Natural killer cell treated with Interleukin-12 subunit alpha and Interleukin-12 subunit beta and Interleukin-15 and Interleukin-18, amount 100 ng/mL, for 72 hours (primary cell): ENCODE results near the gene GBA3. TPM values are rescaled to one million over a fixed set of nuclear protein-coding genes. Genes with fewer than 3 reads are reported as not detected.

Source experiments
- ATAC-seq, 2 donors: fragments of 150-1000 bp; cut with Tn5 transposase in 1 of 2; sonication (Bioruptor Pico), chemical (Tn5 transposase) in 1 of 2; 2 replicates each; pipeline ENCODE4 v1.10.0; 2021
- DNase-seq: peaks from one replicate; pipeline ENCODE4 v3.0.0; 2022; ENCODE audit warnings: low spot score
- H3K27ac Mint-ChIP-seq, 2 donors: 1 replicate in 1 of 2; 2 replicates in 1 of 2; pipeline ENCODE4 v1.8.0; 2022; ENCODE audit warnings: mixed read lengths in 2 of 2, mild to moderate bottlenecking in 1 of 2, moderate library complexity in 1 of 2
- H3K27me3 Mint-ChIP-seq, 2 donors: 1 replicate in 1 of 2; 2 replicates in 1 of 2; pipeline ENCODE4 v1.8.0; 2022; ENCODE audit warnings: mixed read lengths in 2 of 2
- H3K36me3 Mint-ChIP-seq: one replicate; pipeline ENCODE4 v1.8.0; 2022; ENCODE audit warnings: mixed read lengths
- H3K4me1 Mint-ChIP-seq, 2 donors: 1 replicate in 1 of 2; 2 replicates in 1 of 2; pipeline ENCODE4 v1.8.0; 2022; ENCODE audit warnings: low read depth in 2 of 2, mixed read lengths in 2 of 2, mild to moderate bottlenecking in 1 of 2
- H3K4me3 Mint-ChIP-seq: one replicate; pipeline ENCODE4 v1.8.0; 2022; ENCODE audit warnings: mixed read lengths
- H3K9me3 Mint-ChIP-seq: 2 replicates; pipeline ENCODE4 v1.8.0; 2022; ENCODE audit warnings: mixed read lengths
- total RNA-seq, 2 donors: library from RNA; stranded (reverse); gene quantifications; one replicate each; pipeline ENCODE4 v1.2.3, GENCODE V29; 2022

GBA3 gene
- total RNA-seq, 2 donors from 2014 or later, result 0.29 TPM; not detected in 1

DNA sequence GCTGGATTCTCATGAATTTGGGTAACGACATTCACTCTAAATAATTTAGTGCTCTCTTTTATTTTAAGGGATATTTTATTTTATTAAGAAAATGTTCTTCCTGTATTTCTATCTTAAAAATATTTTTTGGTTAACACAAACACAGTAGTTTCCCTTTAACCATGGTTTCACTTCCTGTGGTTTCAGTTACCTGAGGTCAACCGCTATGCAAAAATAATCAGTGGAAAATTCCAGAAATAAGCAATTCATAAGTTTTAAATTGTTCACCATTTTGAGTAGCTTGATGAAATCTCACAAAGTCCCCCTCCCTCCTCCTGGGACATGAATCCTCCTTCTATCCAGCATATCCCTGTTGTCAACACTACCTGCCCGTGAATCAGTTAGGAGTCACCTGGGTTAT lies 71.4 kb downstream of the GBA3 start:
- Mint-ChIP-seq H3K4me3 (no peak overlapping the region), H3K36me3 (no peaks in the 10 kb centered on the region), H3K9me3 (no peaks in the 10 kb centered on the region), H3K27me3 (no peaks in the 10 kb centered on the region), H3K27ac (peak overlapping the region; percentile 4 to 24), H3K4me1 (peaks cover 0 to 20% of the 10 kb centered on the region in 2 donors)
- ATAC-seq, result no peak
- no peak for DNase-seq

DNA sequence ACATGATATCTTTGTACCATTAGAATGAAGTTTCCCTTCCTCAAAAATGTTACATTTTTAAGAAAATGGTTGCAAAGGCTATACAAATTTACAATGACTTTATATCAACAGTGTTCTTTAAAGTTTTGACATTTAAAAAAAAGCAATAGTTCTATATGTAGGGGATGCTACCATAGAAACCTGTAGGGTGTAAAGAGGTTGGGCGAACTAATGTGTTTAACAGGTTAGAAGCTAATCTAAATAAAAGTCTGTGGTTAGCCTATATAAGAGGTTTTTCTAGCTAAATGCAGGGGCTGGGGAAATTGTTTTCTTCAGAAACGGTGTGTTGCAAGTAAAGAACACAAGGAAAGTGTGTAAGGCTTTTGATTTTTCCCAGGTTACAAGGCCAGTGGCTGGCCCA lies 73.3 kb downstream of the GBA3 start:
- H3K27me3 Mint-ChIP-seq, result no peaks in the 10 kb centered on the region
- H3K9me3 Mint-ChIP-seq, result no peaks in the 10 kb centered on the region
- no peak overlapping the region for H3K27ac Mint-ChIP-seq
- DNase-seq (no peak), ATAC-seq (no peak)
- no peak overlapping the region for H3K4me3 Mint-ChIP-seq
- peaks cover 0 to 20% of the 10 kb centered on the region in 2 donors for H3K4me1 Mint-ChIP-seq
- H3K36me3 Mint-ChIP-seq, result no peaks in the 10 kb centered on the region

DNA sequence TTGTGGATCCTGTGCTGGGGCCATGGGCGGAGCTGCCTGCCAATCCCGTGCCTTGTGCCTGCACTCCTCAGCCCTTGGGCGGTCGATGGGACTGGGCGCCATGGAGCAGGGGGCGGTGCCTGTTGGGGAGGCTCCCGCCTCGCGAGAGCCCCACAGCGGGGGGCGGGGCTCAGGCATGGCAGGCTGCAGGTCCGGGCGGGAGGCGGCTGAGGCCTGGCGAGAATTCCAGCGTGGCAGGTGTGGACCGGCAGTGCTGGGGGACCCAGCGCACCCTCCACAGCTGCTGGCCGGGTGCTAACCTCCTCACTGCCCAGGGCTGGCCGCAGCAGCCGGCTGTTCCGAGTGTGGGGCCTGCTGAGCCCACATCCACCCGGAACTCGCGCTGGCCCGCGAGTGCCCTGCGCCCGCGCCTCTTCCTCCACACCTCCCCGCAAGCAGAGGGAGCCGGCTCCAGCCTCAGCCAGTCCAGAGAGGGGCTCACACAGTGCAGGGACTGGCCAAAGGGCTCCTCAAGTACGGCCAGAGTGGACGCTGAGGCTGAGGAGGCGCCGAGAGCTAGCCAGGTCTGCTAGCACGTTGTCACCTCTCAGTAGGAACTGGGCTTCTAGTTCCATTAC lies 85.9 kb downstream of the GBA3 start:
- no peak for ATAC-seq
- no peak overlapping the region for H3K27ac Mint-ChIP-seq
- H3K4me1 Mint-ChIP-seq, result no peaks in the 10 kb centered on the region

DNA sequence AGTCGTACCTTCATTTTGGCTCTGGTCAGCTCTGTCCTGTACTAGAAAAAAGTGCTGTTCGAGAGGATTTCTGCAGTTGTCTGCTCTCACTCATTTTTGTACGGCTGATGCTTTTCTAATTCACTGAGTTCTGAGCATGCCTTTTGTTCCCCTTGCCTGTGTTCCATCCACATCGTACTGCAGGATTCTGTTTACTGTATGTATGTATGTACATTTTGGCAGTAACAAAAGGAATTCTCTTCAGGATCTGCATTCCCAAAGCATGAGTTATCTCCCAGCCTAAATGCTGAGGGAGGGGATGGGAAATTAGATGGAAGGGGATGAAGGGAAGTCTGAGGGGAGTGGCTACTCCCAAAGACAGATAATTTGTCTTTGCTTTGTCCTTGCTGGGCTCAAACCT lies 87.6 kb downstream of the GBA3 start:
- no peak for ATAC-seq
- H3K36me3 Mint-ChIP-seq, result no peaks in the 10 kb centered on the region
- H3K4me1 Mint-ChIP-seq, result no peaks in the 10 kb centered on the region

More for the DNA sequence above, 85.9 kb downstream of the GBA3 start:
- no peaks in the 10 kb centered on the region for H3K27me3 Mint-ChIP-seq
- H3K4me3 Mint-ChIP-seq, result no peak overlapping the region
- peaks cover 16% of the 10 kb centered on the region for H3K9me3 Mint-ChIP-seq
- DNase-seq, result no peak
- no peaks in the 10 kb centered on the region for H3K36me3 Mint-ChIP-seq

DNA sequence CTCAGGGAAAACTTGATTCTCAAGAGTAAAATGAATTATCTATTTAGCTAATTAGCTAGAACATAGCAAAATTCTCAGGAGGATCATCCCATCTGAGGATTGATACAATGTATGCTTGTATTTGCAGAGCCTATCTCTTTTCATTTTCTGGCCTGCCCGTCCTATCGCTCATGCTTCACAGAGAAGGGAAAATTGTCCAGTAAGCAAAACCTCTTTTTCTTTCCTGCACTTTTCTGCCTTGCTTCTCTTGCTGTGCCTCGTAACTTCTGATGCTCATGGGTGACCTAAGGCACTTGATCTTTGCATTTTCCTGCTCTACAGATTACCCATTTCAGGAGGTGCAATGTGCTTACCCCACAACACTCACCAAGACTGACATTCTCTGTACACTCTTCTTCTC lies 88.1 kb downstream of the GBA3 start:
- no peak for ATAC-seq
- no peaks in the 10 kb centered on the region for H3K27me3 Mint-ChIP-seq
- no peaks in the 10 kb centered on the region for H3K36me3 Mint-ChIP-seq
- H3K4me1 Mint-ChIP-seq, result no peaks in the 10 kb centered on the region
- H3K27ac Mint-ChIP-seq, result no peak overlapping the region
- no peak overlapping the region for H3K4me3 Mint-ChIP-seq
- H3K9me3 Mint-ChIP-seq, result peaks cover 7% of the 10 kb centered on the region
- no peak for DNase-seq

More for the DNA sequence above, 87.6 kb downstream of the GBA3 start:
- Mint-ChIP-seq H3K27ac (no peak overlapping the region), H3K9me3 (peaks cover 12% of the 10 kb centered on the region), H3K4me3 (no peak overlapping the region), H3K27me3 (no peaks in the 10 kb centered on the region)
- no peak for DNase-seq

DNA sequence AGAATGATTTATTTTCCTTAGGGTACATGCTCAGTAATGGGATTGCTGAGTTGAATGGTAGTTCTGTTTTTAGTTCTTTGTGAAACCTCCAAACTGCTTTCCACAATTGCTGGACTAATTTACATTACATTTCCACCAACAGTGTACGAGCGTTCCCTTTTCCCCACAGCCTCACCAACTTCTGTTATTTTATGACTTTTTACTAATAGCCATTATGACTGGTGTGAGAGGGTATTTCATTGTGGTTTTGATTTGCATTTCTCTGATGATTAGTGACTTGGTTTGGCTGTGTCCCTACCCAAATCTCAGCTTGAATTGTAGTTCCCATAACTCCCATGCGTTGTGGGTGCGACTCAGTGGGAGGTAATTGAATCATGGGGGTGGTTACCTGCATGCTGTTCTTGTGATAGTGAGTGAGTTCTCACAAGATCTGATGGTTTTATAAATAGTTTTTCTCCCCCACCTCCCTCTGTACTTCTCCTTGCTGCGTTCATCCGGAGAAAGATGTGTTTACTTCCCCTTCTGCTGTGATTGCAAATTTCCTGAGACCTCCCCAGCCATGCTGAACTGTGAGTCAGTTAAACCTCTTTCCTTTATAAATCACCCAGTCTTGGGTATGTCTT lies 95.1 kb downstream of the GBA3 start:
- Mint-ChIP-seq H3K4me1 (no peaks in the 10 kb centered on the region), H3K9me3 (peaks cover 8% of the 10 kb centered on the region), H3K4me3 (no peak overlapping the region), H3K27me3 (no peaks in the 10 kb centered on the region), H3K36me3 (no peaks in the 10 kb centered on the region), H3K27ac (no peak overlapping the region)
- ATAC-seq (peak in 1 of 2 donors; percentile 28), DNase-seq (no peak)

DNA sequence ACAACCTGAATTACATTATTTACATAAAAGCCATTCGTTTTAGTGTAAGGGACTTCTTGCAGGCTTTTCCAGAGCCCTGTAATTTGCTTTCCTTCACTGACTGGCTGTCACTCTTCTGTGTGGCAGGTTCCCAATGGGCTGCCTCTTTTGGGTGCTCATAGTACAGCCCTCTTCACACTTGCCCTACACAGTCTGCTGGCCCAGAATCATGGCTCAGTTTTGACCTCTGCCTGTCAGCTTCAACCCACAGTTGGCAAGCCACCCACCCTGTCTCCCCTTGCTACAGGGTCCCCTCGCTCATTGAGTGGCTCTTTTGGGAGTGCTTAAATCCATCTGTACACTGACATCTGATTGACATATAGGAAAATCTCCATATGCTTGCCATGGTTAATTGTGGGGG lies 97.9 kb downstream of the GBA3 start:
- no peaks in the 10 kb centered on the region for H3K4me1 Mint-ChIP-seq
- H3K27me3 Mint-ChIP-seq, result no peaks in the 10 kb centered on the region
- no peaks in the 10 kb centered on the region for H3K36me3 Mint-ChIP-seq
- no peak for ATAC-seq
- no peak overlapping the region for H3K27ac Mint-ChIP-seq
- no peak for DNase-seq
- H3K4me3 Mint-ChIP-seq, result no peak overlapping the region
- peaks cover 8% of the 10 kb centered on the region for H3K9me3 Mint-ChIP-seq

DNA sequence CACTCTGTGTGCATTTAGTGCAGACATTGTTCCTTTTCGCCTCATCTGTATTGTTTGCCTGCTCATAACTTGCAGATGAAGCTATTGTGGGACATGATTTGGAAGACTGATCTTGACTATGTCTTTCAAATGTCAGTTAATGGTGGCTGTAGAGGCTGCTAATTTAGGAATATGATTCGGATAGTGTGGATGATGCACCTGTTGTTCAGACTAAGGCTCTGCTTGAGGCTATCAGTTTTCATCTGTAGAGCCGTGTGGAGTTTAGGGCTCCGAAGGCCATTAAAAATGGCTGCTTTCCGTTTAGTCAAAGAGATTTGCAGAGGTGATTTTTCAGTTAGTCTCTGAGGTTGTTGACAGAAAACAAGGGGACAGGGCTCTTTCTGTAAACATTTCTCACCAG lies 102.0 kb downstream of the GBA3 start:
- Mint-ChIP-seq H3K9me3 (peaks cover 5% of the 10 kb centered on the region), H3K27ac (no peak overlapping the region), H3K4me3 (no peak overlapping the region), H3K36me3 (no peaks in the 10 kb centered on the region), H3K4me1 (no peaks in the 10 kb centered on the region), H3K27me3 (no peaks in the 10 kb centered on the region)
- DNase-seq (no peak), ATAC-seq (no peak)

DNA sequence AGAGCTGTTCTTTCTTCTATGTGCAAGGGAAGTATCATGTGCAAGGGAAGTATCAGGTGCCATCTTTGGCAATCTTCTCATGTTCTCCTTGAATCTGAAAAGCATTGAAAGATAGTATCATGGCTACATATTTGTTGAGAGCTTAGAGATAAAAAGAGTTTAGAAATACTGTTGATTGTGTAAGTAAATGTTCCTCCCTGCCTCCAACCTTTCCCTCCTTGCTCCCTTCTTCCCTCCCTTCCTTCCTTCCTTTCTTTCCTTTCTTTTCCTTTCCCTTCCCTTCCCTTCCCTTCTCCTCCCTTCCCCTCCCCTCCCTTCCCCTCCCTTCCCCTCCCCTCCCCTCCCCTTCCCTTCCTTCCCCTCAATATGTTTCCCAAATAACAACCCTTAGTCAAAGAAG lies 108.7 kb downstream of the GBA3 start:
- ATAC-seq, result no peak
- no peaks in the 10 kb centered on the region for H3K4me1 Mint-ChIP-seq
- H3K27ac Mint-ChIP-seq, result no peak overlapping the region
- H3K36me3 Mint-ChIP-seq, result no peaks in the 10 kb centered on the region
- no peak for DNase-seq
- no peak overlapping the region for H3K4me3 Mint-ChIP-seq
- peaks cover 6% of the 10 kb centered on the region for H3K9me3 Mint-ChIP-seq
- H3K27me3 Mint-ChIP-seq, result no peaks in the 10 kb centered on the region

DNA sequence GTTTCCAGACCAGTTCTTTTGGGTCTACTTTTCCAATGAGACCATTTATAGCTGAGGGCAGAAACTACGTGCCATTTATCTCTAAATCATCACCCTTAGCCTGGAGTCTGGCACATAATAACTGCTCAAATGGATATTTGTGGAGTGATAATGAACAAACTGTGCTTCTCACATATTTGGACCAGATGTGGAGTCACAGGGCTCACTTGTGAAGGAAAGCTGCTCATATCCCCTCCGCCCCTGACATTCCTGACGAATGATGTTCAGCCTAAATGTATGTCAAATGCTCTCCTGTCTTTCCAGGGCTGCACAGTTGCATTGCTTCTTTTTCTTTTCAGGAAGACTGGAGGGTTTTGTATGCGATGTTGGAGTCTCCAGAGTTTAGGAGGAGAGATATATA lies 110.1 kb downstream of the GBA3 start:
- Mint-ChIP-seq H3K27me3 (no peaks in the 10 kb centered on the region), H3K27ac (no peak overlapping the region), H3K4me1 (no peaks in the 10 kb centered on the region), H3K4me3 (no peak overlapping the region), H3K9me3 (peaks cover 11% of the 10 kb centered on the region), H3K36me3 (no peaks in the 10 kb centered on the region)
- no peak for ATAC-seq
- DNase-seq, result no peak

DNA sequence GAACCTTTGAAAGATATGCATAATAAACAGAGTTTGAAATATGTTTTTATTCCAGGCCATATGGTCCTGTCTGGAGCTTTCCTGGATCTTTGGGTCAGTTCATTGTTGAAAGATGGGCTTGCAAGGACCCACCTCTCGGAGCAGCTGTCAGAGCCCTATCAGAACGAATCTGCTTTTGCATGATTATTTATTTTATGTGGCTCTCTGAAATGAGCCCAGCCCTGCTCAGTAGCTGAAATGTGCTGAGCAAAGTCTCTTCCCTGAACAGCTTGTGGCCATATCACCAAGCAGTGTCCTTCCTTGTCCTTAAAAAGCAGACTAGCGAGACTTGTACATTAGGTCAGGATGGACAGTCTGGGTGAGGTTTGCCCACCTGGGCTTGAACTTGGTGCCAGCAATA lies 110.8 kb downstream of the GBA3 start:
- Mint-ChIP-seq H3K4me1 (no peaks in the 10 kb centered on the region), H3K4me3 (no peak overlapping the region), H3K9me3 (peaks cover 14% of the 10 kb centered on the region), H3K36me3 (no peaks in the 10 kb centered on the region), H3K27ac (no peak overlapping the region), H3K27me3 (no peaks in the 10 kb centered on the region)
- DNase-seq (no peak), ATAC-seq (no peak)

DNA sequence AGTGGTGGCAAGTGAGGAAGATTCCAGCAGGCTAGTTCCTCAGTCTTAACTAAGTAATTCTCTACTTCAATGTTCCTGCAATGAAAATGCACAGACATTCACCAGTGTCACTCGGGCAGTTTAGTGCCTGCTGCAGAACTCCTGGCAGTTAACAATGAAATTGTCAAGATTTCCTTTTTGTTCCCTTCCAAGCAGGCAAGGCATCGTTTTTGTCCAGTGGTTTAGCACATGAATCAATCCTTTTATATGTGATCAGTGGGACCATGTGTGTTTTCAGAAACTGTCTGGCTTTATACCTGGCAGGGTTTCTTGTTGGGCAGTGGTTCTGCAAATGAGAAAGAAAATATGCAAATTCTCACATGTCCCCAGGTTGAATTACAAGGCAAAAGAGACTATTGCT lies 122.2 kb downstream of the GBA3 start:
- ATAC-seq, result no peak
- no peaks in the 10 kb centered on the region for H3K27me3 Mint-ChIP-seq
- H3K36me3 Mint-ChIP-seq, result peaks cover 8% of the 10 kb centered on the region
- H3K27ac Mint-ChIP-seq, result no peak overlapping the region
- peaks cover 6% of the 10 kb centered on the region for H3K9me3 Mint-ChIP-seq
- no peak overlapping the region for H3K4me3 Mint-ChIP-seq
- no peaks in the 10 kb centered on the region for H3K4me1 Mint-ChIP-seq
- no peak for DNase-seq

DNA sequence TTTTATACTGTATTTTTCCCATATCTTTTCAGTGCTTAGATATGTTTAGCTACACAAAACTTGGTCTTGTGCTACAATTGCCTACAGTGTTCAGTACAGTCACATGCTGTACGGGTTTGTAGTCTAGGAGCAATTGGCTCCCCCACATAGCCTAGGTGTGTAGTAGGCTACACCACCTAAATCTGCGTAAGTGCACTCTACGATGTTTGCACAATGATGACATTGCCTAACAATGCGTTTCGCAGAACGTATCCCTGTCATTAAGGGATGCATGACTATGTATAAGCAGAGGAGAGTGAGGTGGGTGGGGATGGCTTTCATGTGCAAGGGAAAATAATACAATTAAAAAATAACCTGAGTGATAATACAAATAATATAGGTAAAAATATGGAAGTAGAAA lies 131.4 kb downstream of the GBA3 start:
- H3K4me1 Mint-ChIP-seq, result no peaks in the 10 kb centered on the region
- no peak overlapping the region for H3K4me3 Mint-ChIP-seq
- DNase-seq (no peak), ATAC-seq (no peak)
- peaks cover 6% of the 10 kb centered on the region for H3K9me3 Mint-ChIP-seq
- H3K36me3 Mint-ChIP-seq, result no peaks in the 10 kb centered on the region
- H3K27me3 Mint-ChIP-seq, result no peaks in the 10 kb centered on the region
- H3K27ac Mint-ChIP-seq, result no peak overlapping the region

DNA sequence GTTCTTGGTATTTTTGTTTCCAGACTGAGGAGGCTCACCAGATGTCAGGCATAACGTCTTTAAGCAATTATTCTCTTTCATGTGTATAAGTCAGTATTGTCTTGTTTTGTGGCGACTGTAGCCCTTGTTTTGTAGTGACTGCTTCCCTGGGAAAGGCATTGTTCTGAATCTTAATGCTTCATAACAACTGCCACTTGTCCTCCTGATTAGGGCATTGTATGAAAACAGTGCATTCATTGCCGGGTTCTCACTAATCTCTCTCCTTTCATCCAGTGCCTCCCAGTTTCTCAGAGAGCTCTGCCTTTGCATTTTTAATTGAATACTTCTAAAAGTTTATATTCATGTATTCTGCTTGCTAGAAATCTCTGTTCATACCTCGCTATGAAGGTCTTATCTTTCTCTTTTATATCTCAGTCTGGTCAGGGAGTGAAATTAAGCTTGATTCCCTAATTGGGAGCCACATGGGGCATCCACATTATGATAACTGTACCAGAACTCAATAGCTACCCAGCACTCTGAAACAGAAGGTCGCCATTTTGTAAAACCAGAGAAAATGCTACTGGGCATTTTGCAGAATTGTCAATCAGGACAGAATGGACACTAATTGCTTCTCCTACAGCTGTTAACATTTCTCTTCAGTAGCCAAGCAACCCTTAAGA lies 149.8 kb downstream of the GBA3 start:
- Mint-ChIP-seq H3K27me3 (no peaks in the 10 kb centered on the region), H3K27ac (no peak overlapping the region)
- DNase-seq, result no peak

More for the DNA sequence above, 149.8 kb downstream of the GBA3 start:
- no peaks in the 10 kb centered on the region for H3K4me1 Mint-ChIP-seq
- H3K4me3 Mint-ChIP-seq, result no peak overlapping the region
- H3K36me3 Mint-ChIP-seq, result no peaks in the 10 kb centered on the region
- no peak for ATAC-seq
- no peaks in the 10 kb centered on the region for H3K9me3 Mint-ChIP-seq
